GM19395 (cell line): Measurements from ENCODE around the gene TYMS.

Source experiments
- ATAC-seq: cut with Tn5 transposase; IDR thresholded peaks from one replicate; pipeline ENCODE4 v1.9.1; 2021; ENCODE audit warnings: mild to moderate bottlenecking, moderate library complexity; ENCODE audit not compliant: unreplicated experiment

Gene TYMS

DNA sequence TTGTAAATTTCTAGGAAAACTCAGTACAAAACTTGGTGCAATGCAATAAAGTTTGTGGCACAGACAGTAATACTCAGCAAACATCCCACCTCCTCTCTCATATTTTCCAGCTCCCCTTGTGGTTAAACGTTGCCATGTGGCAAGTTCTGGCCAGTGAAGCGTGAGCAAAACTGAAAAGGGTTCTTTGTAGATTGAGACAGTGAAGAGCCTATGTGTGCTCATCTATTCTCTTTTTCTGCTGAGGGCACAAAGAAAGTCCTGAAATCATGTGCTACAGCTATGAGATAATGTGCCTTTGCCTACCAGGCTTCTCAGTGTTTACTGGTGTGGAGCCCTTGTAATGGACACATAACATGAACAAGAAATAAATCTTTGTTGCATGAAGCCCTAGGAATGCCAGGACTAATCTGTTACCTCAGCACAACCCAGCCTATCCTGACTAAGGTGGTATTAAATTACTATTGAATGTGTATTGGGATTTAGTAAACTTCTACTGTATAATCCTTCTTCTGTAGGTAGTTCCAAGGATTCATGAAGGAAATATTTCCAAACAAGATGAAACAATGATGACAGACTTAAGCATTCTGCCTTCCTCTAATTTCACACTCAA, 13.0 kb upstream of the TYMS start:
- no peak for ATAC-seq

GRCh38 chr18:647304-647703, 10.1 kb upstream of the TYMS start:
- ATAC-seq, result no peak

DNA sequence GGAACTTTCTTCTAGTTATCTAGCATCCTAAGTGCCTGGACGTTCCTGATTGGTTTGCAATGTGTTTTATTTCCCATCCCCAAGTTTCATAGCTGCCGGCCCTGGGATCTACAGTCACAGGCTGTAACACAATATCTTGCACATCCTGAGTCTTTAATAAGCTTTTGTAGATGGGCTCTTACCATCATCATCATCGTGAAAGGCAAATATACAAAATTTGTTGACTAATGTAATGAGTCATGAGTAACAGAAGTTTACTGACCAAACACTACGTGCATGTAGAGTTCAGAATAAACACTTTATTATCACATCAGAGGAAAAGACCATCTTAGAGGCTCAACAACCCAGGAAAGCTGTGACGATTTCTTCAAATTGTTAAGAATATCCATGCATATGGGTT, 8.1 kb upstream of the TYMS start:
- no peak for ATAC-seq

DNA sequence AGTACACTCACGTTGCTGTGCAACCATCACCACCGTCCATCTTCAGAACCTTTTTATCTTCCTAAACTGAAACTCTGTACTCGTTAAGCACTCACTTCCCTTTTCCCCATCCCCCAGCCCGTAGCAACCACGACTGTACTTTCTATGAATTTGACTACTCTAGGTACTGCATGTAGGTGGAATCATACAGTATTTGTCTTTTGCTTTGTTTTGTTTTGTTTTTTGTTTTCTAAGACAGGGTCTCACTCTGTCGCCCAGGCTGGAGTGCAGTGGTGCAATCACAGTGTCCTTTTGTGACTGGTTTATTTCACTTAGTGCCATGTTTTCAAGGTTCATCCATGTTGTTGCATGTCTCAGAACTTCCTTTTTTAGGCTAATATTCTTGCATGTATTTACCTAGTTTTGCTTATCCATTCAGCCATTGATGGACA, 7.0 kb upstream of the TYMS start:
- peak; percentile 99 for ATAC-seq

DNA sequence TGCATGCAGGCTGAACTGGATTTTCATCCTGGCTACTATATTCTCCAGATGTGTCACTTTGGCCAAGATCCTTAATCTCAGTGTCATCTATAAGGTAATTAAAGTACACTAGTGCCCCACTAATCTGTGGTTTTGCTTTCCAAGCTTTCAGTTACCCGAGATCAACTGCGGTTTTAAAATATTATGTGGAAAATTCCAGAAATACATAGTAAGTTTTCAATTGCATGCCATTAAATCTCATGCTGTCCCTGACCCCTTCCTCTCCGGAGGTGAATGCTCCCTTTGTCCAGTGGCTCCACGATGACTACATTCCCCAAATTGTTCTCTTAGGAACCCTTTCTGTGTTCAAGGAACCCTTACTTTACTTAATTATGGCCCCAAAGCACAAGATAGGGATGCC, 5.3 kb upstream of the TYMS start:
- no peak for ATAC-seq

GRCh38 chr18:653512-653911, 3.9 kb upstream of the TYMS start:
- no peak for ATAC-seq

DNA sequence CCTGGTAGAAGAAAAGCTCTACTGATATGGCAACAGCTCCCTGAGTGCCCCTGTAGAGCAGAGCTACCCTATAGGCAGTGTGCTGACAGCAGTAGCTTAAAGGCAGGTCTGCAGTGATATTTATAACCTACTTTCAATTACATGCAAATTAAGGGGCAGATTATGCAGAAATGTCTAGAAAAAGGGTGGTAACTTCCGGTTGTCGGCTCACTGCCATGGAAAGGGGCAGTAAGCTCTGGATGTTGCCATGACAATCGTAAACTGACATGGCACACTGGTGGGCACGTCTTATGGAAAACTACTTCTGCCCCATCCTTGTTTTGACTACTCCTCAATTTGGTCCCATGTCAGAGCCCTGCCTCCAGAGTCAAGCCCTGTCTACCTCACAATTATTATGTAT, 2.9 kb upstream of the TYMS start:
- ATAC-seq, result no peak

GRCh38 chr18:655445-655844, 2.0 kb upstream of the TYMS start:
- no peak for ATAC-seq

DNA sequence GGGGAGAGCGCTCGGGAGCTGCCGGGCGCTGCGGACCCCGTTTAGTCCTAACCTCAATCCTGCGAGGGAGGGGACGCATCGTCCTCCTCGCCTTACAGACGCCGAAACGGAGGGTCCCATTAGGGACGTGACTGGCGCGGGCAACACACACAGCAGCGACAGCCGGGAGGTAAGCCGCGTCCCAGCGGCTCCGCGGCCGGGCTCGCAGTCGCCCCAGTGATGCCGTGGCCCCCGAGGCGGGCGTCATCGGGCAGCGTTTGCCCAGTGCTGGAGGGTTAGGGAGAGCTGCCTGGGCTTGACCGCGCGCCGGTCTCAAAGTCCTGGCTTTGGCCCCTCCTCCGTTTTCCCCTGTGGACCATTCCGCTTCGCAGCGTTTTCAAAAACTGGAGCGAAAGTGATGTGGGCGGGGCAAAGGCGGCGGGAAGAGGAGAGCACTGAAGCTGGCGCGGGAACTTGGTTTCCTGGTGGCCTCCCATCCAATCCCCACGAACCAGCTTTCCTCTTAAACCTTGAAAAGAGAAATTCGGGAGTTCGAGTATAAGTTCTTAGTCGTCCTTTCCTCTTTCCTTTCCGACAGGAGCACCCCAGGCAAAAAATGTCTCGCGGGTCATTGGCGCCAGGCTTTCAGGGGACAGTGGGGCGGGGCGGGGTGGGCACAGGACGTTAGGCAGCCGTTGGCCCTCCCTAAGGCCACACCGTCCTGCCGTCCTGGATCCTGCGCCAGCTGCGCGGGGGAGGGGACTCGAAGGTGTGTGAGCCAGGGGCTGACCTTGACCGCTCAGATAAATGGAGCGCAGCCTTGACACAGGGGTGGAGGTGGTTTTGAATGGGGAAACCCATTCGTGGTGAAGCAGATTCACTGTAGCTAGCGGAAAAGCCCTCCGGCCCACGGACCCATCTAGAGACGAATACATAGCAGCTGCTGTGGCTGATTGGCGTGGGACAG, 821 bp downstream of the TYMS start:
- peak; percentile 73 for ATAC-seq

DNA sequence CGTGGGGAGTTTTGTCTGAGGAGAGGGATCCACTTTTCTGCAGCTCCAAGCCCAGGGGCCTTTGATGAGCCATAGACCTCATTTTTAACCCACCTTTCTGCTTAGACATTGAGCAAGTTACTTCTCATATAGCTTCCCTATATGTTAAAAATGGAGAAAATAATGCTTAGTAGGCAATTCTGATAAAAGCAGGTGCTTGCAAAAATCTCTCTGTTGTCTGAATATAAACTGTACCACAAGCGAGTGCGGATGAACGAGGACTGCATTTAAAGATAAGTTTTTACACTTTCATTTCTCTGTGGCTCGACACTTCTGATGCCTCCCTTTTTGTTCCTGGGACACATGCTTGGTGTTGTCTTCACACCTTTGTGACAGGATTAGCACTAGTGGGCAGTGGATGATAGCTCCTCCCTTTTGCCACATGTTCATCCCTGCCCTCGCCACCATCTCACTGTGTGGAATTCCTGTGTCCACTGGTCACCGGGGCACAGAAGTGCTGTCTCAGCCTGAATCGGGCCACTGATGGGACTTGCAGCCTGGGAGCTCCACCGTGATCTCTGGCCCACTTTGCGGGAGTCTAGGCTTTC, 1.6 kb downstream of the TYMS start:
- ATAC-seq, result no peak

DNA sequence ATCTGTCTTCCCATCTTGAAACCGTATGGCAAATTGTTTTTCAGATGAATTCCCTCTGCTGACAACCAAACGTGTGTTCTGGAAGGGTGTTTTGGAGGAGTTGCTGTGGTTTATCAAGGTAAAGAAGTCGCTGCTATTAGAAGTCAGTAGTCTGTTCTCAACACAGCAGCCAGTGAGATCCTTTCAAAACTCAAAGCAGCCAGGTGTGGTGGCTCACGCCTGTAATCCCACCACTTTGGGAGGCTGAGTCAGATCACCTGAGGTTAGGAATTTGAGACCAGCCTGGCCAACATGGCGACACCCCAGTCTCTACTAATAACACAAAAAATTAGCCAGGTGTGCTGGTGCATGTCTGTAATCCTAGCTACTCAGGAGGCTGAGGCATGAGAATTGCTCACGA, 2.1 kb downstream of the TYMS start:
- no peak for ATAC-seq

DNA sequence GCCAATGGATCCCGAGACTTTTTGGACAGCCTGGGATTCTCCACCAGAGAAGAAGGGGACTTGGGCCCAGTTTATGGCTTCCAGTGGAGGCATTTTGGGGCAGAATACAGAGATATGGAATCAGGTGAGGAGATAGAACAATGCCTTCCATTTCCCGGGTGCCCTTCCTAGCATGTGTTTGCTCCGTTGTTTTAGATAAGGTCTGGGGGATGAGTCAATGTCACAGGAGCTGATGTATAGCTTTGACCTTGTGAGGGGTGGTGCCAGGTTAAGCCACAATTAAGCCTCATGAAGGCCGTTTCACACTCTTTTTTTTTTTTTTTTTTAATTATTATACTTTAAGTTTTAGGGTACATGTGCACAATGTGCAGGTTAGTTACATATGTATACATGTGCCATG, 4.7 kb downstream of the TYMS start:
- no peak for ATAC-seq

DNA sequence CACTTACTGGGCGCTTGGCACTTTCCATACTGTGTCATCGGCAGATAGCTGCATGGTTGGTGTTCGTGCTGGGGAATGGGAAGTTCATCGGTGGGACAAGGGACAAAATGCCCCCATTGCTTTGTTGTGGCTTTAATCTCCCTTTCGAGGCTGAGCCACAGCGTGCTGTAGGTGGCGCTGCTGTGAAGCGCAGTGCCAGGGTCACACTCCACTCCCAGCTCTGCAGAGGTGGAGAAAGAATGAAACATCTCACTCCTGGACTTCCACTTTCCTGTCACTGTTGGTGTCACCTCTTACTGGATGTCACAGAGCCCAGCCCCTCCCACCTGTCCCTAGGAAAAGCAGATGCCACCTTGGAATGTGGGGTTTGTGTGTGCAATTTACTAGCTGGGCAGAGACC, 8.7 kb downstream of the TYMS start:
- ATAC-seq, result no peak

- ATAC-seq, result no peak
Observed at GRCh38 chr18:666628-667027, 9.2 kb downstream of the TYMS start.

DNA sequence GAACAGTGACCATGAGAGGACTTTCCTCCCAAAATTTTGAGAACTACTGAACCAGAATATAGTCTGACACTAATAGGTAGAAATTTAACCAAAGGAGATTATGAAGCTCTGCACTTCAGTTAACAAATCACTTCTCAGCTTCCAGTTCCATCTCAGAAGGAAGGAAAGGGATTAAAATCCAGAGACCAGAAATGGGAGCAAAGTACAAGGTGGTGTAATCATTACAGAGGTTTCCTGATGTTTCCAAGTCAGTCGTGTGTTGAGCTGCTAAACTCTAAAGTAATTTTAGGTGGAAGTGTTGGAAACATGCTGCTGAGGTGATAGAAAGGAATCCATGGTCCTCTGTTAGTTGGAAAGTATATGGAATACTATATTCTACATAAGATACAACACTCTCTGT, 10.8 kb downstream of the TYMS start:
- ATAC-seq, result no peak

- no peak for ATAC-seq
Observed at GRCh38 chr18:669077-669476, 11.6 kb downstream of the TYMS start.

DNA sequence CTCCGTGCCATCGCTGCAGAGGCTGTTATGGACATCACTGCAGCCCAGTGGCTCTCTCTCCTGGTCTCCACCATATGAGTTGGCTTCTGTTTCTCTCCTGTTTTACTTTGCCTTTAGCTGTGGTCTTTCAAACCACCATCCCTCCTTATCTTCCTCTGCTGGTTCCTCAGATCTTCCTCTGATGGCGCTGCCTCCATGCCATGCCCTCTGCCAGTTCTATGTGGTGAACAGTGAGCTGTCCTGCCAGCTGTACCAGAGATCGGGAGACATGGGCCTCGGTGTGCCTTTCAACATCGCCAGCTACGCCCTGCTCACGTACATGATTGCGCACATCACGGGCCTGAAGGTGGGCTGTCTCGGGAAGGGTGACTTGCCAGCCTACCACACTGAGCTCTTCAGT, 13.1 kb downstream of the TYMS start:
- ATAC-seq, result no peak

GRCh38 chr18:671405-671804, 14.0 kb downstream of the TYMS start:
- ATAC-seq, result no peak

- no peak for ATAC-seq
Observed at GRCh38 chr18:673317-673716, 15.9 kb downstream of the TYMS start.

DNA sequence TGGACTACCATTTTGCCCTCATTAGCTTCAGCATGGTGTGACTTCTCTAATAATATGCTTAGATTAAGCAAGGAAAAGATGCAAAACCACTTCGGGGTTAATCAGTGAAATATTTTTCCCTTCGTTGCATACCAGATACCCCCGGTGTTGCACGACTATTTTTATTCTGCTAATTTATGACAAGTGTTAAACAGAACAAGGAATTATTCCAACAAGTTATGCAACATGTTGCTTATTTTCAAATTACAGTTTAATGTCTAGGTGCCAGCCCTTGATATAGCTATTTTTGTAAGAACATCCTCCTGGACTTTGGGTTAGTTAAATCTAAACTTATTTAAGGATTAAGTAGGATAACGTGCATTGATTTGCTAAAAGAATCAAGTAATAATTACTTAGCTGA, 16.3 kb downstream of the TYMS start:
- no peak for ATAC-seq

- ATAC-seq, result no peak
Observed at GRCh38 chr18:675307-675706, 17.9 kb downstream of the TYMS start.

GRCh38 chr18:676069-676468, 18.6 kb downstream of the TYMS start:
- ATAC-seq, result no peak
